Epithelial cell of proximal tubule (primary cell): ENCODE measurements around the gene MAST4. TPM values are rescaled to one million over a fixed set of nuclear protein-coding genes. Genes with fewer than 3 reads are reported as not detected.

Experiments
- DNase-seq: peaks from one replicate; pipeline ENCODE4 v3.0.0-alpha.2; 2011; ENCODE audit warnings: low read depth
- H3K4me3 ChIP-seq: 2 replicates; pipeline ENCODE4 v1.5.1; 2011; ENCODE audit warnings: low read depth, mild to moderate bottlenecking, low read length
- CTCF ChIP-seq: conservative IDR thresholded peaks from 2 replicates; pipeline ENCODE4 v1.5.1; 2012; ENCODE audit warnings: low read depth, mild to moderate bottlenecking, low read length
- total RNA-seq: library from RNA; depleted of rRNA; stranded (reverse); fragments of >200 nt; gene quantifications from 2 replicates; pipeline ENCODE4 v1.2.3, GENCODE V29; 2015

MAST4 gene
- total RNA-seq, 1 donor from 2014 or later: 17.3 TPM

- no peak for DNase-seq
- H3K4me3 ChIP-seq: no peak overlapping the region
- TF ChIP-seq CTCF: no peak
These were observed 312.0 kb downstream of the MAST4 start for GRCh38 chr5:66908230-66908629.

- no peak for TF ChIP-seq CTCF
- DNase-seq: no peak
- no peak overlapping the region for H3K4me3 ChIP-seq
These were observed 313.2 kb downstream of the MAST4 start for GRCh38 chr5:66909364-66909763.

GRCh38 chr5:66912787-66913186 is 316.6 kb downstream of the MAST4 start:
- no peak overlapping the region for H3K4me3 ChIP-seq
- no peak for DNase-seq
- TF ChIP-seq CTCF: no peak

GRCh38 chr5:66915531-66915930 is 319.3 kb downstream of the MAST4 start:
- DNase-seq: no peak
- TF ChIP-seq CTCF: no peak
- no peak overlapping the region for H3K4me3 ChIP-seq

GRCh38 chr5:66922881-66923280 is 326.7 kb downstream of the MAST4 start:
- no peak overlapping the region for H3K4me3 ChIP-seq
- no peak for TF ChIP-seq CTCF
- DNase-seq: no peak

GRCh38 chr5:66923457-66923856 is 327.3 kb downstream of the MAST4 start:
- no peak for DNase-seq
- no peak overlapping the region for H3K4me3 ChIP-seq
- no peak for TF ChIP-seq CTCF

- H3K4me3 ChIP-seq: no peak overlapping the region
- no peak for DNase-seq
- no peak for TF ChIP-seq CTCF
These were observed 327.7 kb downstream of the MAST4 start for GRCh38 chr5:66923922-66924321.
